MM.1S (cell line): ENCODE data around the gene GZF1.

Source experiments
- DNase-seq: peaks from one replicate; pipeline ENCODE4 v3.0.0-alpha.2; 2015
- H2AFZ ChIP-seq: fragments of 300-600 bp; sonication (generic); 2 replicates; pipeline ENCODE4 v1.6.0; 2016; ENCODE audit warnings: antibody characterized with exemption, low read length
- H3F3A ChIP-seq: fragments of 300-600 bp; sonication (generic); 2 replicates; pipeline ENCODE4 v1.6.1; 2016; ENCODE audit warnings: mild to moderate bottlenecking, antibody characterized with exemption, low read length, moderate library complexity, mixed read lengths; ENCODE audit not compliant: insufficient read depth
- H3K27ac ChIP-seq: fragments of 300-600 bp; sonication (generic); 2 replicates; pipeline ENCODE4 v1.5.1; 2016; ENCODE audit warnings: mild to moderate bottlenecking, low read length
- H3K27me3 ChIP-seq: fragments of 300-600 bp; sonication (generic); replicated peaks from 2 replicates; pipeline ENCODE4 v1.6.0; 2016; ENCODE audit warnings: low read length; ENCODE audit not compliant: insufficient read depth
- H3K36me3 ChIP-seq: fragments of 300-600 bp; sonication (generic); replicated peaks from 2 replicates; pipeline ENCODE4 v1.6.1; 2016; ENCODE audit warnings: mild to moderate bottlenecking, low read length, mixed read lengths; ENCODE audit not compliant: insufficient read depth
- H3K4me1 ChIP-seq: fragments of 300-600 bp; sonication (generic); 2 replicates; pipeline ENCODE4 v1.6.1; 2016; ENCODE audit warnings: low read length, mixed read lengths
- H3K4me2 ChIP-seq: fragments of 300-600 bp; sonication (generic); 2 replicates; pipeline ENCODE4 v1.6.0; 2016; ENCODE audit warnings: low read depth, low read length
- H3K4me3 ChIP-seq: fragments of 300-600 bp; sonication (generic); 2 replicates; pipeline ENCODE4 v1.5.1; 2016; ENCODE audit warnings: low read length, mixed read lengths
- H3K79me2 ChIP-seq: fragments of 300-600 bp; sonication (generic); 2 replicates; pipeline ENCODE4 v1.6.1; 2016; ENCODE audit warnings: mixed run types, low read length, mixed read lengths
- H3K9ac ChIP-seq: fragments of 300-600 bp; sonication (generic); 2 replicates; pipeline ENCODE4 v1.6.1; 2016; ENCODE audit warnings: low read length, mixed read lengths
- H3K9me2 ChIP-seq: fragments of 300-600 bp; sonication (generic); replicated peaks from 2 replicates; pipeline ENCODE4 v1.6.1; 2016; ENCODE audit warnings: mild to moderate bottlenecking, low read length, mixed read lengths; ENCODE audit not compliant: insufficient read depth
- H3K9me3 ChIP-seq: fragments of 300-600 bp; sonication (generic); replicated peaks from 2 replicates; pipeline ENCODE4 v1.6.1; 2016; ENCODE audit warnings: mild to moderate bottlenecking, low read length, mixed read lengths; ENCODE audit not compliant: insufficient read depth
- H4K20me1 ChIP-seq: fragments of 300-600 bp; sonication (generic); 2 replicates; pipeline ENCODE4 v1.6.1; 2016; ENCODE audit warnings: mild to moderate bottlenecking, low read length, moderate library complexity, mixed read lengths; ENCODE audit not compliant: insufficient read depth
- CTCF ChIP-seq: fragments of 300-600 bp; sonication (generic); IDR thresholded peaks from 2 replicates; pipeline ENCODE4 v1.5.1; 2016; ENCODE audit warnings: antibody characterized with exemption, low read length, mixed read lengths
- EZH2 ChIP-seq: fragments of 300-600 bp; sonication (generic); optimal IDR thresholded peaks from 2 replicates; pipeline ENCODE3; 2017; ENCODE audit warnings: low read depth, mild to moderate bottlenecking, antibody characterized with exemption, low read length, mixed read lengths
- EZH2phosphoT487 ChIP-seq: fragments of 300-600 bp; sonication (generic); IDR thresholded peaks from 2 replicates; pipeline ENCODE4 v1.6.1; 2018; ENCODE audit warnings: antibody characterized with exemption, low read length

The GZF1 gene

GRCh38 chr20:23409800-23410199 lies 47.8 kb downstream of the GZF1 start:
- Histone ChIP-seq H3K9me2 (no peaks in the 10 kb centered on the region), H3K9ac (no peak overlapping the region), H3K27ac (no peak overlapping the region), H3K4me1 (no peaks in the 10 kb centered on the region), H3K4me2 (no peak overlapping the region), H3K4me3 (no peak overlapping the region), H3F3A (no peaks in the 10 kb centered on the region), H3K27me3 (no peaks in the 10 kb centered on the region), H2AFZ (no peak overlapping the region), H3K36me3 (no peaks in the 10 kb centered on the region), H3K9me3 (no peaks in the 10 kb centered on the region), H4K20me1 (peaks cover 12% of the 10 kb centered on the region), H3K79me2 (peaks cover 98% of the 10 kb centered on the region)
- no peak for DNase-seq
- TF ChIP-seq EZH2 (no peak), CTCF (no peak), EZH2phosphoT487 (no peak)

GRCh38 chr20:23410916-23411695 lies 49.1 kb downstream of the GZF1 start:
- peaks cover 12% of the 10 kb centered on the region for H4K20me1 ChIP-seq
- H3K4me2 ChIP-seq: no peak overlapping the region
- DNase-seq: no peak
- no peak overlapping the region for H3K4me3 ChIP-seq
- H3K27me3 ChIP-seq: no peaks in the 10 kb centered on the region
- TF ChIP-seq CTCF (no peak), EZH2phosphoT487 (no peak), EZH2 (no peak)
- H3F3A ChIP-seq: no peaks in the 10 kb centered on the region
- H3K4me1 ChIP-seq: no peaks in the 10 kb centered on the region
- H3K9me2 ChIP-seq: no peaks in the 10 kb centered on the region
- no peaks in the 10 kb centered on the region for H3K36me3 ChIP-seq
- no peaks in the 10 kb centered on the region for H3K9me3 ChIP-seq
- H3K27ac ChIP-seq: no peak overlapping the region
- H3K9ac ChIP-seq: no peak overlapping the region
- H3K79me2 ChIP-seq: peaks cover 97% of the 10 kb centered on the region
- H2AFZ ChIP-seq: no peak overlapping the region

- H3K9ac ChIP-seq: no peak overlapping the region
- H3K79me2 ChIP-seq: peaks cover 96% of the 10 kb centered on the region
- H3K9me3 ChIP-seq: no peaks in the 10 kb centered on the region
- H4K20me1 ChIP-seq: peaks cover 15% of the 10 kb centered on the region
- no peak for DNase-seq
- TF ChIP-seq EZH2phosphoT487 (no peak), CTCF (no peak), EZH2 (no peak)
- no peaks in the 10 kb centered on the region for H3K4me1 ChIP-seq
- no peak overlapping the region for H3K4me2 ChIP-seq
- H3K27ac ChIP-seq: no peak overlapping the region
- no peak overlapping the region for H2AFZ ChIP-seq
- no peaks in the 10 kb centered on the region for H3F3A ChIP-seq
- H3K9me2 ChIP-seq: no peaks in the 10 kb centered on the region
- no peaks in the 10 kb centered on the region for H3K27me3 ChIP-seq
- H3K36me3 ChIP-seq: no peaks in the 10 kb centered on the region
- H3K4me3 ChIP-seq: no peak overlapping the region
These were observed 50.0 kb downstream of the GZF1 start for GRCh38 chr20:23412026-23412425.
